Right hindlimb (tissue), 1 donor: Measurements from ENCODE around the gene GNAS-AS1.
"Not testable (repeated sequence)": the region's sequence is repeated elsewhere in the genome, so short reads cannot be mapped to it uniquely, and the experiment has no call there.

Experiments used
- DNase-seq: peaks from one replicate; pipeline ENCODE4 v3.0.0-alpha.2; 2018

GNAS-AS1 gene

GRCh38 chr20:58833921-58834320 lies 16.8 kb downstream of the GNAS-AS1 start:
- no peak for DNase-seq

DNA sequence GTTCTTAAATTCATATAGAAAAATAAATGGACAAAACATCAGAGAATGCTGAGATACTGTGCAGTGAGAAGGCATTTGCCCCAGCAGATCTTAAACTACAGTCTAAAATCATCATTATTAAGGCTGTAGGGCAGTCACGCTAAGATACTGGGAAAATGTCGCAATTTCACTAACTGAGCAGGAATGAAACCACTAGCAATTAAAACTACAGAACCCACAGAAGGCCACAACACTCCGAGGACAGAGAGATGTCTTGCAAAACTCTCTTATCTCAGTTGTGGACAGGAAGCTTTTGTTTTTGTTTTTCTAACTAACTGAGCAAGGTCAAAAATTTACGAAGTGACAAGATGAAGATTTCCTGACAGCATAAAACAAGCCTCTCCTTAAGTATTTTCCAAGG lies 18.2 kb downstream of the GNAS-AS1 start:
- no peak for DNase-seq

DNA sequence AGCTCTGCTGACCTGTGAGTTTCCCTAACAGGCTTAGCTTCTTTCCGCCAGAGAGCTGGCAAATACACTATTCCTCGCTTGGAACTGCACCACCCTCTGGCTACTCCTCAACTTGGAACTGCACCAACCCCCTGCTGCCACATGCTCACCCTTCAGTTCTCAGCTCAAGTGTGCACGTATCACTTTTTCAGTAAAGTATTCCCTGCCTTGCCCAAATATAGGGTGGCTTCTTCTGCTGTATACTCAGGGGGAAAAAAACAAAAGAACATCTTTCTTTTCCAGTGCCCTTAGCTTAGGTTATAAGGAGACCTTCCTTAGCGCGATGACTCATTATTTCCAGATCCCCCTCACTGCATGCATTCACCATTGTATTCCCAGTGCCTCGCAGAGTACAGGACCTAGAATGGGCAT lies 21.2 kb downstream of the GNAS-AS1 start:
- DNase-seq = peak; percentile 66

DNA sequence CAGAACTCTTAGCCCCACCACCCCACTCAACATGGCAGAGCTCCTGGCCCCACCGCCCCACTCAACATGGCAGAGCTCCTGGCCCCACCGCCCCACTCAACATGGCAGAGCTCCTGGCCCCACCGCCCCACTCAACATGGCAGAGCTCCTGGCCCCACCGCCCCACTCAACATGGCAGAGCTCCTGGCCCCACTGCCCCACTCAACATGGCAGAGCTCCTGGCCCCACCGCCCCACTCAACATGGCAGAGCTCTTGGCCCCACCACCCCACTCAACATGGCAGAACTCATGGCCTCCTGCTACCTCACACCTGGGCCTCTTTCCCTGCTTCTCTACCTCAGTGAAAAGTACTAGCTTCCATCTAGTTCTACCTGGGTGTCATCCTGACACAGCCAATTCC lies 21.9 kb downstream of the GNAS-AS1 start:
- not testable (repeated sequence) for DNase-seq

DNA sequence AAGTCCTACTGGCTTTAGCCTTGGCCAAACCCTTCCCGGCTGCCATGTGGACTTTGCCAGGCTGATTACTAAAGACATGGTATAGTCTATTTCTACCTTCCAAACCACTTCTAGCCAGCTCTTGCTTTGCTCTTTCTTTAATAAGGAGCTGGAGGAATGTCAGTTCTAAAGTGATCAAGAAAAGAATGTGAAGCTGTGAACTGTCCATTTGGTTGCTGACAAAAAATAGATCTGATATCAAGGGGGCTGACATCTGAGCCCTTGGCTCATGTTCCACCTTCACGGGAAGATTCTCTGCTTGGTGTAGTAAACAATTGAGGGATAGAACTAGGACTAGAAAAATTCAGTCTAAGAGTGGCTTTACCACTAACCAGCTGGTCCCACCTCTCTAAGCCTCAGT lies 22.6 kb downstream of the GNAS-AS1 start:
- no peak for DNase-seq

DNA sequence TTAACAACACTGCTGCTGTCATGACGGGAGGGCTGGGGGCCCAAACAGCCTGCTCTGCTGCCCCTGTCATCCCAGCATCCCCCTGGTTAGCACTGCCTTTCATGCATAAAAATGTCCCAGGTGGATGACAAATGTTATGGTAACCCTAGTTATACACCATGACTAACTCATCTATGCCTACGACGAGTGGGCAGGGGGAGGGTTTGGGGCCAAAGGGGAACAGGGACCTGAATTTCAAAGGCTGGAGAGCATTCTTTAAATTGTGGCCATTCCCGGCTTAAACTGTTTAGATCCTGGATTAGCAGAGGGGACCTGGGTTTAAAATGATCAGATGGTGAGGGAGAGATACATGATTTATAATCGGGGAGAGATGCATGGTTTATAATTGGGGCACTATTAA lies 24.4 kb downstream of the GNAS-AS1 start:
- no peak for DNase-seq

- no peak for DNase-seq
Observed at GRCh38 chr20:58825450-58825849, 25.3 kb downstream of the GNAS-AS1 start.

- DNase-seq = no peak
Observed at GRCh38 chr20:58824843-58825242, 25.9 kb downstream of the GNAS-AS1 start.

DNA sequence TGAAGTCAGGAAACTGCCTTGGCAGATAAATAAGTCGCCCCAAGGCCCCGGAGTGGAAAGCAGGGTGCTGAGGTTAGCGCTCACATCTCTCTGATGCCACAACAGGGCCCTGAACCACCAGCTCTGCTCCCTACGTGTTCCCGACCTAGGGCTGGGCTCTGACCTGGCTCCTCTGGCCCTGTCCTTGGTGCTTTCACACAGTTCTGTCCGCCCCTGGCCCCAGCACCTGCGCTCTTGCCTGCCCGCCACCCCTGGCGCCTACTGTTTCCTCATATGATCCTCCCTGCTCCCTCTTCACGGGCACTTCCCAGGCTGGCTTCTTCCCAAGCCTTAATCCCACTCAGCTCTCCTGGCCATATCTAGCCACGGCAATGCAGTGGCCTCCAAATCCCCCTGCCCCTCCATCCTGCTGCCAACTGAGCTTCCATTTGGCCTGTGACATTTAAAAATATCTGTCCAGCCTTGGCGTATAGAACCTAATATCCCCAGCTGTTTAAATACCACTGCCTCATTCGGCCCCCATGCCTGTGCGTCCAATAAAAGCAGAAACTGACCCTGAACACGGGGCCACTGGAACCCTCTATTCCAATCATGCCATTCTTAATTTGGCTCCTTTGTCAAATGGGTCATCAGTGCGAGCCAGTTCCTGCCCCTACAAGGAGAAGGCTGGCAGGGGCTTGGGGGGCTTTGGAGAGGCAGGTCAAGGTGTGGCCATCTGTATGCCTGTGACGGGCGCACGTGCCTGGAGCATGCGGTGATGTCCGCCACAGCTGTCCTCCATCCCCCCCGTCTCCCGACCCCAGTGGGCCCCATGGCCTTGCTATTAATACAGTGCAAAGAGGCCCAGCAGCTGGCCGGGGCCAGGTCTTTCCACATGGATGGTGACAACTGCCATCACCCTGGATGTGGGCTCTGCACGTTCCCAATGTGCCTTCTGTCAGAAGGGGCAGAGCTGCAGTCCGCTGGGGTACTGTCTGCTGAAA lies 27.7 kb downstream of the GNAS-AS1 start:
- DNase-seq = peak; percentile 61

- DNase-seq = peak; percentile 72
Observed at GRCh38 chr20:58822149-58822548, 28.6 kb downstream of the GNAS-AS1 start.

- not testable (repeated sequence) for DNase-seq
Observed at GRCh38 chr20:58820515-58820914, 30.2 kb downstream of the GNAS-AS1 start.

DNA sequence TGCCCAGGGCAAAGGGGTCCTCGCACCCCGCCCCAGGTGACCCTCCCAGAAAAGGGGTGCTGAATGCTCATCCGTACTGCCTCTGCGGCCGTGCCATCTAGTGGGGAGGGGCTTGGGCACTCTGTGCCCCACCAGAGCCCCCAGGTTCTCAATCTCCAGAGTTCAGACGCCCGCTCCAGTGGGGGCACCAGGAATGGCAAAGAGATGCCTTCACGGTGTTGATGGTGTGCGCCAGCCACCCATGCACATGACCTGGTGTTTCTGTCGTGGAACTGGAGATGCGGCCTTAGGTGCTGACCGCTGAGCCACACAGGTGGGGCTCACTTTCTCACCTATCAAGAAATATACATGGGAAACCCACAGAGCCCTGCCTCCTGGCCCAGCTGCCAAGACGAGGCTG lies 30.8 kb downstream of the GNAS-AS1 start:
- no peak for DNase-seq

DNA sequence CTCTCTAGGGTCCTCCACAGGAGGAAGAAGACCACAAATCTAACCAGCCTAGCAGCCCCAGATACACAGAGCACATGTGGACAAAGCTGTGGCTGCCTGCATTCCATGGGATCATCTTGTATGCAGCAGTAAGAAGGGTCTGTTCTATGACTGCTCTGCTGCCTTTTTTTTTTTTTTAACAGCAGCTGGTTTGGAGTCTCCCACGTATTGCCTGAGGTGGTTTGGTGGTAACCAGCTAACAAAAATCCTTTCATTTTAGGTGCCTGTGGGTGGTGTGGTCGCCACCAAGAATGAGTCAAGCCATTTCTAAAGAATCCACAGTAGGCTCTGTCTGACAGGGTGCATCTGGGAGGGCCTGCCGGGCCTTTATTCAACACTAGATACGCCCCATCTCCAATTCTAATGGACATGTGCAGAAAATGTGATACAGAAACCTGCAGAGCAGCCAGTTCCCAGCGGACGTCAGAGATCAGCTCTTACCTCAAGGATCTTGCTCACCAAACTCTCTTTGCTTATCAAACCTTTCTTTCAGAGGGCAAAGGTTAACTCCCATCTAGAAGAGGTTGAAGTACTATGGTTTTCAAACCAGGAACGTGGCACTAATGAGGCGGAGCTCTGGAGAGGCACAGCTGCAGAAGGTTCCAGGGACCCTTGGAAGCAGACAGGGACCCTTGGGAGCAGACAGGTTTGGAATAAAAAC lies 32.0 kb downstream of the GNAS-AS1 start:
- no peak for DNase-seq

GRCh38 chr20:58817748-58818147 lies 33.0 kb downstream of the GNAS-AS1 start:
- DNase-seq = no peak

DNA sequence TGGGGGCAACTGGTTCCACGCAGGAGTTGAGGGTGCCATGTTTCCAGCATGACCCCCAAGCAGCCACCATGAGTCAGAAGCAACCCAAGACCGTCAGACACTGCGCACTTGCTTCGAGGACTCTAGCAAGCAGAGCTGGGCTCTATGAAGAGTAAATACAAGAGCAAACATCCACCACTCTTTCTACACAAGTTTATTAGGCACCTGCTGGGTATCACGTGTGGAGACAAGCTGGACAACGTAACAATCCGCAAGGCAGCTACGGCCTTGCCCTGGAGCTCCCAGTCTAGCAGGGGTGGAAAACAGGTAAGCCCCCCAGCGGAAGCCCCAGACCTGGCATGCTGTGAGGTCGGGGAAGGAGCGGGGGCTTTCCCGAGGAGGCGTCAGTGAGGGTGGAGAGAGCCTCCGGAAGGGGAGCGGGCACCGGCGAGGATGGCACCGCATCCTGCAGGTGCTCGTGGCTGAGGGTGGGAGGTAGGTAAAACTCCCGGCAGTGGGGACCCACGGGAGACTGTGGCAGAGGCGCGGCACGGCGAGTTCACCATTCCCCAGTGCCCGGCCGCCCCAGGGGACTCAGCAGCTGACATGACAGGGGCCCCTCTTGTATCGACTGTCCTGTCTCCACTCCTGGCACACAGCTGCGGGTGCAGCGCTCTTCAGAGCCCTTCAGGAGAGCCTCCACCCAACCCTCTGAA lies 33.6 kb downstream of the GNAS-AS1 start:
- no peak for DNase-seq

- no peak for DNase-seq
Observed at GRCh38 chr20:58816051-58816450, 34.7 kb downstream of the GNAS-AS1 start.

GRCh38 chr20:58815448-58815847 lies 35.3 kb downstream of the GNAS-AS1 start:
- DNase-seq = no peak

DNA sequence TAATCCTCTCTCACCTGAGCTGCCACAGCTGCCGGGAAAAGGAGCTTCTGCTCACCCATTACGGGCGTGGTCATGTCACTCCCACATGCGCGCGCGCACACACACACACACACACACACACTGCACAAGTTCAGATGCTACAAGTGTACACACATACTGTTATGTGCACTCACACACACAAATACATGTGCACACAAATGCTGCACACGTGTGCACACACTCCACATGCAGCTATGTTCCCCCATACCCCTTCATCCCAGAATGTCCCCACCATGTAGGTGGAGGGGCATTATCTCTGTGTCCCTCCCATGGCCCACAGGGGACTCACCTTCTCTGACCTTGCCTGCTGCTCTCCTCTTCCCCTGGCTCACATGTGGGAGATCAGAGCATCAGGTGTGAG lies 37.3 kb downstream of the GNAS-AS1 start:
- DNase-seq = no peak

DNA sequence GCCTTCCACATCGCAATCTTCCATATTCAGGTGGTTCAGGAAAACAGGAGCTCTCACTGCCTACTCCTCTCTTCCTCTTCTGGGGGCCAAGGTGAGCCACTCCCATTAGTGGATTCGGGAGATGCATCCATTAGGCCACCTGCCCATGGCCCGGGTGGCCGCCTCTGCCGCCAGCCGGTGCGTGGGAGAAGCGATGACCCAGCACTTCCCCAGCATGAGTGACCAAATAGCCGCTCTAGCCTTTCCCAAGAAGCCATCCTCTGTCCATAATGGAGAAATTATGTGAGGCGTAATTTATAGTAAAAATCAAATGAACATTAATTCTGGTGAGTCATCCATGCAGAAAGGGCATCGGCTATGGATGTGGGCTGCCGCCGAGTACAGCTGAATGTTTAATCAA lies 39.4 kb downstream of the GNAS-AS1 start:
- DNase-seq = no peak

GRCh38 chr20:58810879-58811250 lies 39.8 kb downstream of the GNAS-AS1 start:
- no peak for DNase-seq

DNA sequence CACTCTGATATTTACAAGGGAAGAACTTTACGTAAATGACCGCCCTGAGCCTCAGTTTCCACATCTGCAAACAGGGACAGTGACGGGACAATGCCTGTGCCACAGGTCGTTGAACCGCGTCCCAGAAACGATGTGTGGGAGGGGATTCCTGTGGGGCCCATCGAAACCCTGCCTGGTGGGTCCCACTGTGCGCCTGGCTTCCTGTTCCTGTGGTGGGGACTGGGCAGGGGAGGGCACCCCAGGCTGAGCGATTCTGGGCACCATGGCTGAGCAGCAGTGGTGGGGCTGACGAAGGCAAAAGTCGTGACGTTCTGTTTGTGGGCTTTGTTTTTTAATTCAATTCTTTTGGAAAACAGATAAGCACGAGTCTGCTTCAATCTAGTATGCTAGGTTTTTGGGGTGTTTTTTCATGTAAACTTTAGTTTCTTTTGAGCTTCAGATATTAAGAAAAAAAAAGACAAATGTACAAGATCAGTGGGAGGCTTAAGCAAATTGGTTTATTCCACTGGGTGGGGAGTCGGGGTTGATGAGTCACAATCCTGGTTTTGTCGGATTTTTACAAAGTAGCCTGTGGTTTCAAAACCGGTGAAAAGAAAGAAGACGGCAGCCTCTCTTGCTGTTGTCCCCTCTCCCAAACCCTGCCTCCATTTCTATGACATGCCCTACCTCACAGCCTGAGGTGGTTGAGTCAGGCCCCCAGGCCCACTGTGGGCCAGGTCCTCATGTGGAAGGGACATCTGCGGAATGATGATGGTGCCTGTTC lies 40.4 kb downstream of the GNAS-AS1 start:
- no peak for DNase-seq

GRCh38 chr20:58808271-58809046 lies 42.2 kb downstream of the GNAS-AS1 start:
- DNase-seq = no peak
